Natural killer cell (primary cell): ENCODE data around the gene RFESD. TPM values are rescaled to one million over a fixed set of nuclear protein-coding genes. Genes with fewer than 3 reads are reported as not detected.

Source experiments
- ATAC-seq, 3 donors: fragments of 150-1000 bp in 2 of 3; fragments of 200-7000 bp in 1 of 3; cut with Tn5 transposase; 1 replicate in 1 of 3; 2 replicates in 2 of 3; pipeline ENCODE4 v1.10.0; 2021; ENCODE audit warnings: mild to moderate bottlenecking in 2 of 3, moderate library complexity in 2 of 3
- DNase-seq, 2 donors: peaks; one replicate each; pipeline versions ENCODE4 v3.0.0 to v3.0.0-alpha.2; 2013 to 2021; ENCODE audit warnings: mixed read lengths in 1 of 2
- H3K27ac ChIP-seq: one replicate; pipeline ENCODE4 v1.5.1; 2013; ENCODE audit warnings: mild to moderate bottlenecking, low read length
- H3K27me3 ChIP-seq: one replicate; pipeline ENCODE4 v1.6.1; 2013; ENCODE audit warnings: low read length; ENCODE audit not compliant: control insufficient read depth, insufficient read depth
- H3K36me3 ChIP-seq: one replicate; pipeline ENCODE4 v1.6.1; 2013; ENCODE audit warnings: low read length; ENCODE audit not compliant: control insufficient read depth, insufficient read depth
- H3K4me1 ChIP-seq: one replicate; pipeline ENCODE4 v1.6.1; 2013; ENCODE audit warnings: low read length; ENCODE audit not compliant: control insufficient read depth, insufficient read depth
- H3K4me3 ChIP-seq: one replicate; pipeline ENCODE4 v1.5.1; 2013; ENCODE audit warnings: low read length
- H3K9me3 ChIP-seq: one replicate; pipeline ENCODE4 v1.6.1; 2013; ENCODE audit warnings: low read length; ENCODE audit not compliant: control insufficient read depth, insufficient read depth
- H3K27ac Mint-ChIP-seq, 2 donors: one replicate each; pipeline ENCODE4 v1.8.0; 2022; ENCODE audit warnings: mild to moderate bottlenecking in 2 of 2, mixed read lengths in 2 of 2, moderate library complexity in 1 of 2
- H3K27me3 Mint-ChIP-seq, 2 donors: one replicate each; pipeline ENCODE4 v1.8.0; 2022; ENCODE audit warnings: low read depth in 2 of 2, mixed read lengths in 2 of 2
- H3K36me3 Mint-ChIP-seq: one replicate; pipeline ENCODE4 v1.8.0; 2022; ENCODE audit warnings: mixed read lengths
- H3K4me1 Mint-ChIP-seq, 2 donors: one replicate each; pipeline ENCODE4 v1.8.0; 2022; ENCODE audit warnings: mixed read lengths in 2 of 2
- H3K4me3 Mint-ChIP-seq: one replicate; pipeline ENCODE4 v1.8.0; 2022; ENCODE audit warnings: mild to moderate bottlenecking, moderate library complexity, mixed read lengths
- H3K9me3 Mint-ChIP-seq, 2 donors: one replicate each; pipeline ENCODE4 v1.8.0; 2022; ENCODE audit warnings: mixed read lengths in 2 of 2
- WGBS: methylation state at CpG from one replicate; pipeline ENCODE4 v1.1.7; 2013; ENCODE audit warnings: missing lambda C conversion rate; ENCODE audit not compliant: insufficient coverage; 5-methylcytosine and 5-hydroxymethylcytosine counted together
- intact Hi-C: fragments of 100-400 bp; cut with micrococcal nuclease; formaldehyde crosslinking; loops from one replicate; pipeline ENCODE4 v1.14.2; 2022
- total RNA-seq, 4 donors: library from RNA; stranded (reverse); fragments of 120-200 nt in 1 of 4; gene quantifications; one replicate each; pipeline versions ENCODE4 v1.2.3 to v1.2.4, GENCODE V29; 2013 to 2022
- TF ChIP-seq, protein P1 (sequence below): fragments of 200-600 bp; IDR thresholded peaks from one replicate; pipeline ENCODE4 v1.8.0; 2022; ENCODE audit warnings: antibody characterized with exemption

Gene RFESD
- total RNA-seq, 3 donors from 2014 or later (not counting 1 experiment from before 2014, with no cell fraction given): 0.96 to 1.5 (median 1.4) TPM

GRCh38 chr5:95620870-95621838 is 25.4 kb upstream of the RFESD start:
- H3K36me3 ChIP-seq: no peaks in the 10 kb centered on the region
- Mint-ChIP-seq H3K27ac (peak overlapping the region; percentile 54 to 70), H3K4me1 (peaks cover 32 to 36% of the 10 kb centered on the region in 2 donors), H3K9me3 (no peaks in the 10 kb centered on the region), H3K36me3 (no peaks in the 10 kb centered on the region), H3K4me3 (peak overlapping the region; percentile 90), H3K27me3 (no peaks in the 10 kb centered on the region)
- TF ChIP-seq, protein P1, sequence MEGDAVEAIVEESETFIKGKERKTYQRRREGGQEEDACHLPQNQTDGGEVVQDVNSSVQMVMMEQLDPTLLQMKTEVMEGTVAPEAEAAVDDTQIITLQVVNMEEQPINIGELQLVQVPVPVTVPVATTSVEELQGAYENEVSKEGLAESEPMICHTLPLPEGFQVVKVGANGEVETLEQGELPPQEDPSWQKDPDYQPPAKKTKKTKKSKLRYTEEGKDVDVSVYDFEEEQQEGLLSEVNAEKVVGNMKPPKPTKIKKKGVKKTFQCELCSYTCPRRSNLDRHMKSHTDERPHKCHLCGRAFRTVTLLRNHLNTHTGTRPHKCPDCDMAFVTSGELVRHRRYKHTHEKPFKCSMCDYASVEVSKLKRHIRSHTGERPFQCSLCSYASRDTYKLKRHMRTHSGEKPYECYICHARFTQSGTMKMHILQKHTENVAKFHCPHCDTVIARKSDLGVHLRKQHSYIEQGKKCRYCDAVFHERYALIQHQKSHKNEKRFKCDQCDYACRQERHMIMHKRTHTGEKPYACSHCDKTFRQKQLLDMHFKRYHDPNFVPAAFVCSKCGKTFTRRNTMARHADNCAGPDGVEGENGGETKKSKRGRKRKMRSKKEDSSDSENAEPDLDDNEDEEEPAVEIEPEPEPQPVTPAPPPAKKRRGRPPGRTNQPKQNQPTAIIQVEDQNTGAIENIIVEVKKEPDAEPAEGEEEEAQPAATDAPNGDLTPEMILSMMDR: no peak
- peaks cover 20% of the 10 kb centered on the region for H3K4me1 ChIP-seq
- 2% methylated on average over 92 of the region's 92 CpGs for WGBS
- intact Hi-C loops: loop anchor here (10.0 kb wide), 2 partner anchors 66 to 1564 kb away; partner anchors contain the start of genes ARSK, RIOK2 and SKIC3
- H3K9me3 ChIP-seq: no peaks in the 10 kb centered on the region
- H3K27me3 ChIP-seq: no peaks in the 10 kb centered on the region
- DNase-seq: peak; percentile 39 to 65
- peak overlapping the region; percentile 30 for H3K4me3 ChIP-seq
- no peak overlapping the region for H3K27ac ChIP-seq
- peak; percentile 52 to 67 (median 59) for ATAC-seq

DNA sequence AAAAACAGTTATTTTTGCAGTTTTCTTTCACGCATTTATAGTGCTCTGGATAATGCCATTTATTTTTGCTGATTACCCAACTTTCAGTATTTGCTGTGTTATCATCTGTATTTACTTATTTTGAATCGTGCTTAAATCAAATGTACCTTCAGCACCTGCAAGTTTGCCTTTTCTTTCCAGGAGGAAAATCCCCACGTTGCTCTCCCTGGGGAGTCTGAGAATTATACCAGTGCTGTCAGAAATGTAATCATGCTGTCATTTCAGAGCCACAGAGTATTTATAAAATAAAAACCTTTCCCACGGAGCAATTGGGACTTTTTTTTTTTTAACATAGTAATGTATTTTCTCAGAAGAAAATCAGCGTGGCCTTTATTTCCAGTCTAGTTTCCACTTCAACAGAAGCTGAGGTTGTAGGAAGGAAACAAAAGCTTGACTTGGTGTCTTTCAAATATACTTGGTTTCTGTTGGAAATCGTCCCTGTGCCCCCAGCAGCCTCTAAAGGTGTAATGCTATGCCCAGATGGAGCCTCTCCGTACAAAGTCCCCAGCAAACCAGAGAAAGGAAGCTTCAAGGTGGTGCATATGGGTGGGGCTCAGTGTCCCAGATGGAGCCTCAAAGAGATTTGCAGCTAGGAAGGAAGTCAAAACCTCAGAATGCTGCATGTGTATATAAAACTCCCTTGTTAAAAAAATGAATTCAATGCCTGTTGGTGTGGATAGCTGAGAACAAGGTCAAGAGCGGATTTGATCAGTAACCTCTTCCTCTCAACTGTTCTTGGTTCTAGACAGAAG is 24.5 kb upstream of the RFESD start:
- no peak overlapping the region for H3K4me3 ChIP-seq
- peak overlapping the region; percentile 54 to 70 for H3K27ac Mint-ChIP-seq
- TF ChIP-seq, protein P1: no peak
- H3K4me3 Mint-ChIP-seq: peak overlapping the region; percentile 90
- H3K27me3 ChIP-seq: no peaks in the 10 kb centered on the region
- no peaks in the 10 kb centered on the region for H3K9me3 ChIP-seq
- no peaks in the 10 kb centered on the region for H3K9me3 Mint-ChIP-seq
- peaks cover 0 to 2% of the 10 kb centered on the region in 2 donors for H3K27me3 Mint-ChIP-seq
- 25% methylated on average over 6 of the region's 8 CpGs for WGBS
- H3K36me3 ChIP-seq: no peaks in the 10 kb centered on the region
- H3K4me1 ChIP-seq: peaks cover 20% of the 10 kb centered on the region
- no peaks in the 10 kb centered on the region for H3K36me3 Mint-ChIP-seq
- peaks cover 32 to 36% of the 10 kb centered on the region in 2 donors for H3K4me1 Mint-ChIP-seq
- H3K27ac ChIP-seq: no peak overlapping the region
- peak in 1 of 2 donors; percentile 73 for DNase-seq
- intact Hi-C loops: loop anchor here (10.0 kb wide), 2 partner anchors 67 to 1563 kb away; partner anchors contain the start of genes ARSK, RIOK2 and SKIC3
- no peak for ATAC-seq

DNA sequence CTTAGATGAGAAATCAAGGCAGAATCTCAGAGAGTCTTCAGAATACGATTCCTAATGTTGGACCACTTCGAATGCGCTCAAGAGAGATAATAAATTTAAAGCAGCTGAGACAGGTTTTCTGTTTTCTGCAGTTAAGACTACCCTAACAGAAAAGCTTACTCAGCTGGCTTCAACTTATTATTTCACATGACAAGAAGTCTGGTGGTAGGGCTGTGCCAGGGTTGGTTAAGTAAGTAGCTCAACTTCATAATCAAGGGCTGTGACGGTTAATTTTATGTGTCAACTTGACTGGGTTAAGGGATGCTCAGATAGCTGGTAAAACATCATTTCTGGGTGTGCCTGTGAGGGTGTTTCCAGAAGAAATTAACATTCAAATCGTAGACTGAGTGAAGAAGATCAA is 22.9 kb upstream of the RFESD start:
- no peak for DNase-seq
- Histone ChIP-seq H3K4me3 (no peak overlapping the region), H3K4me1 (peaks cover 20% of the 10 kb centered on the region), H3K27me3 (no peaks in the 10 kb centered on the region), H3K27ac (no peak overlapping the region), H3K36me3 (no peaks in the 10 kb centered on the region), H3K9me3 (no peaks in the 10 kb centered on the region)
- 93% methylated on average over 5 of the region's 5 CpGs for WGBS
- no peaks in the 10 kb centered on the region for H3K36me3 Mint-ChIP-seq
- peaks cover 0 to 2% of the 10 kb centered on the region in 2 donors for H3K27me3 Mint-ChIP-seq
- no peak overlapping the region for H3K4me3 Mint-ChIP-seq
- H3K4me1 Mint-ChIP-seq: peaks cover 29 to 30% of the 10 kb centered on the region in 2 donors
- ATAC-seq: no peak
- H3K9me3 Mint-ChIP-seq: no peaks in the 10 kb centered on the region
- TF ChIP-seq, protein P1: no peak
- intact Hi-C loops: loop anchor here (10.0 kb wide), 2 partner anchors 69 to 1561 kb away; partner anchors contain the start of genes ARSK, RIOK2 and SKIC3
- no peak overlapping the region for H3K27ac Mint-ChIP-seq
